DND-41 (cell line): ENCODE measurements around the gene VIL1.
A peak's percentile ranks its signal among the peaks of the same experiment; 100 is the strongest.

Source experiments
- ATAC-seq: fragments of 200-7000 bp; cut with Tn5 transposase; 3 replicates; pipeline ENCODE4 v1.9.1; 2021; ENCODE audit warnings: low read depth; ENCODE audit not compliant: insufficient read depth
- DNase-seq: peaks from one replicate; pipeline ENCODE4 v3.0.0-alpha.2; 2020
- H2AFZ ChIP-seq: 2 replicates; pipeline ENCODE4 v1.6.0; 2012; ENCODE audit warnings: low read depth, low read length
- H3K27ac ChIP-seq: 2 replicates; pipeline ENCODE4 v1.5.1; 2012; ENCODE audit warnings: low read length, inconsistent platforms
- H3K27me3 ChIP-seq: fragments of 200-600 bp; sonication (generic); 2 replicates; pipeline ENCODE4 v1.6.0; 2012; ENCODE audit warnings: low read length, mild to moderate bottlenecking, inconsistent platforms; ENCODE audit not compliant: insufficient read depth, poor library complexity
- H3K36me3 ChIP-seq: 2 replicates; pipeline ENCODE4 v1.5.1; 2012; ENCODE audit warnings: low read length, inconsistent platforms; ENCODE audit not compliant: insufficient read depth
- H3K4me1 ChIP-seq: 2 replicates; pipeline ENCODE4 v1.5.1; 2012; ENCODE audit warnings: mild to moderate bottlenecking, low read length; ENCODE audit not compliant: insufficient read depth
- H3K4me2 ChIP-seq: 2 replicates; pipeline ENCODE4 v1.6.0; 2012; ENCODE audit warnings: mild to moderate bottlenecking, moderate library complexity, low read length, inconsistent platforms; ENCODE audit not compliant: insufficient read depth
- H3K4me3 ChIP-seq, 2 experiments: fragments of 200-600 bp in 1 of 2; shearing (Covaris generic) in 1 of 2; 2 replicates each; pipeline ENCODE4 v1.5.1; 2012 to 2016; ENCODE audit warnings: inconsistent platforms in 2 of 2, low read length in 2 of 2, mild to moderate bottlenecking in 2 of 2, low read depth in 1 of 2, moderate library complexity in 1 of 2
- H3K79me2 ChIP-seq: 2 replicates; pipeline ENCODE4 v1.6.0; 2012; ENCODE audit warnings: low read length, inconsistent platforms; ENCODE audit not compliant: insufficient read depth
- H3K9ac ChIP-seq: 2 replicates; pipeline ENCODE4 v1.6.0; 2012; ENCODE audit warnings: low read depth, mild to moderate bottlenecking, inconsistent platforms, low read length, moderate library complexity
- H3K9me3 ChIP-seq: 2 replicates; pipeline ENCODE4 v1.5.1; 2012; ENCODE audit warnings: low read length, moderate library complexity, mild to moderate bottlenecking, inconsistent platforms; ENCODE audit not compliant: insufficient read depth, severe bottlenecking
- H4K20me1 ChIP-seq: 2 replicates; pipeline ENCODE4 v1.6.0; 2012; ENCODE audit warnings: low read length; ENCODE audit not compliant: insufficient read depth
- CTCF ChIP-seq: IDR thresholded peaks from 2 replicates; pipeline ENCODE4 v1.5.1; 2012; ENCODE audit warnings: borderline replicate concordance, low read length, moderate library complexity, mild to moderate bottlenecking; ENCODE audit not compliant: poor library complexity, severe bottlenecking; ENCODE audit errors: extremely low read depth
- EZH2 ChIP-seq: IDR thresholded peaks from 3 replicates; pipeline ENCODE4 v1.6.1; 2012; ENCODE audit warnings: borderline replicate concordance, low read depth, mild to moderate bottlenecking, moderate library complexity, low read length, inconsistent platforms; ENCODE audit not compliant: severe bottlenecking

Gene VIL1

DNA sequence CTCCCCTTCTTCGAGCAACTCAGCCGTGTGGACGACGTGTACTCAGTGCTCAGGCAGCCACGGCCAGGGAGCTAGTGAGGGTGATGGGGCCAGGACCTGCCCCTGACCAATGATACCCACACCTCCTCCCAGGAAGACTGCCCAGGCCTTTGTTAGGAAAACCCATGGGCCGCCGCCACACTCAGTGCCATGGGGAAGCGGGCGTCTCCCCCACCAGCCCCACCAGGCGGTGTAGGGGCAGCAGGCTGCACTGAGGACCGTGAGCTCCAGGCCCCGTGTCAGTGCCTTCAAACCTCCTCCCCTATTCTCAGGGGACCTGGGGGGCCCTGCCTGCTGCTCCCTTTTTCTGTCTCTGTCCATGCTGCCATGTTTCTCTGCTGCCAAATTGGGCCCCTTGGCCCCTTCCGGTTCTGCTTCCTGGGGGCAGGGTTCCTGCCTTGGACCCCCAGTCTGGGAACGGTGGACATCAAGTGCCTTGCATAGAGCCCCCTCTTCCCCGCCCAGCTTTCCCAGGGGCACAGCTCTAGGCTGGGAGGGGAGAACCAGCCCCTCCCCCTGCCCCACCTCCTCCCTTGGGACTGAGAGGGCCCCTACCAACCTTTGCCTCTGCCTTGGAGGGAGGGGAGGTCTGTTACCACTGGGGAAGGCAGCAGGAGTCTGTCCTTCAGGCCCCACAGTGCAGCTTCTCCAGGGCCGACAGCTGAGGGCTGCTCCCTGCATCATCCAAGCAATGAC, 14.4 kb upstream of the VIL1 start:
- Histone ChIP-seq H3K36me3 (peaks cover 40% of the 10 kb centered on the region), H3K9me3 (no peaks in the 10 kb centered on the region), H3K4me1 (peaks cover 61% of the 10 kb centered on the region), H3K4me3 (no peak overlapping the region), H3K27me3 (no peaks in the 10 kb centered on the region), H4K20me1 (peaks cover 22% of the 10 kb centered on the region), H3K27ac (peak overlapping the region; percentile 89; the same call in 1 of the 2 replicates), H3K9ac (peak overlapping the region; percentile 66), H3K79me2 (peaks cover 32% of the 10 kb centered on the region), H3K4me2 (no peak overlapping the region), H2AFZ (no peak overlapping the region)
- DNase-seq (peak; percentile 25), ATAC-seq (no peak)
- TF ChIP-seq EZH2 (no peak), CTCF (no peak)

DNA sequence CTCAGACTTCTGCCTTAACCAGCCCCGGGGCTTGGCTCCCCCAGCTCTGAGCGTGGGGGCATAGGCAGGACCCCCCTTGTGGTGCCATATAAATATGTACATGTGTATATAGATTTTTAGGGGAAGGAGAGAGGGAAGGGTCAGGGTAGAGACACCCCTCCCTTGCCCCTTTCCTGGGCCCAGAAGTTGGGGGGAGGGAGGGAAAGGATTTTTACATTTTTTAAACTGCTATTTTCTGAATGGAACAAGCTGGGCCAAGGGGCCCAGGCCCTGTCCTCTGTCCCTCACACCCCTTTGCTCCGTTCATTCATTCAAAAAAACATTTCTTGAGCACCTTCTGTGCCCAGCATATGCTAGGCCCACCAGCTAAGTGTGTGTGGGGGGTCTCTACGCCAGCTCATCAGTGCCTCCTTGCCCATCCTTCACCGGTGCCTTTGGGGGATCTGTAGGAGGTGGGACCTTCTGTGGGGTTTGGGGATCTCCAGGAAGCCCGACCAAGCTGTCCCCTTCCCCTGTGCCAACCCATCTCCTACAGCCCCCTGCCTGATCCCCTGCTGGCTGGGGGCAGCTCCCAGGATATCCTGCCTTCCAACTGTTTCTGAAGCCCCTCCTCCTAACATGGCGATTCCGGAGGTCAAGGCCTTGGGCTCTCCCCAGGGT, 13.7 kb upstream of the VIL1 start:
- Histone ChIP-seq H4K20me1 (peaks cover 22% of the 10 kb centered on the region), H3K27ac (peak overlapping the region; percentile 89), H3K27me3 (no peaks in the 10 kb centered on the region), H3K4me1 (peaks cover 61% of the 10 kb centered on the region), H3K4me2 (peak overlapping the region; percentile 98), H3K9me3 (no peaks in the 10 kb centered on the region), H3K4me3 (peak overlapping the region in 1 of 2 experiments; percentile 66; a peak in 2 of 4 replicates), H3K79me2 (peaks cover 28% of the 10 kb centered on the region), H3K36me3 (peaks cover 40% of the 10 kb centered on the region), H2AFZ (no peak overlapping the region), H3K9ac (peak overlapping the region; percentile 66)
- TF ChIP-seq EZH2 (no peak), CTCF (no peak)
- no peak for DNase-seq
- ATAC-seq: no peak

DNA sequence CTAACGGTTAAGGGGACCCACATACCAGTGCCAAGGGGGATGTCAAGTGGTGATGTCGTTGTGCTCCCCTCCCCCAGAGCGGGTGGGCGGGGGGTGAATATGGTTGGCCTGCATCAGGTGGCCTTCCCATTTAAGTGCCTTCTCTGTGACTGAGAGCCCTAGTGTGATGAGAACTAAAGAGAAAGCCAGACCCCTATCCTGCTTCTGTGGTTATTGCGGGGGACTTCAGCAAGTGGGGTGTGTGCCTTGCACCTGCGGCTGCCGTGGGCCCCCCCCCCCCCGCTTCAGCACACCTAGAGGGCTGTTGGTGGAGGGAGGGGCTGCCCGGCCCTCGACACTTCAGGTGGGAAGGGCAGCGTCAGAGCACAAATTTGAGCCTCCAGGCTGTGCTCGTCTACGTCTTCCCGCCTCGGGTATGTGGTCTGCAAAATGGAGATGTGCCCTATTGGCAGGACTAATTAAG, 13.1 kb upstream of the VIL1 start:
- Histone ChIP-seq H2AFZ (peak overlapping the region; percentile 72), H3K36me3 (peaks cover 40% of the 10 kb centered on the region), H3K9ac (peak overlapping the region; percentile 66), H3K9me3 (no peaks in the 10 kb centered on the region), H4K20me1 (peaks cover 22% of the 10 kb centered on the region), H3K27me3 (no peaks in the 10 kb centered on the region), H3K4me3 (peak overlapping the region; percentile 25 to 66; a peak in 3 of 4 replicates), H3K4me2 (peak overlapping the region; percentile 98), H3K79me2 (peaks cover 22% of the 10 kb centered on the region), H3K27ac (peak overlapping the region; percentile 89), H3K4me1 (peaks cover 58% of the 10 kb centered on the region)
- peak; percentile 22 for ATAC-seq
- DNase-seq: peak; percentile 57
- no peak for TF ChIP-seq CTCF
- no peak for TF ChIP-seq EZH2
